ENCODE data around the gene DIP2A. TPM values are rescaled to one million over a fixed set of nuclear protein-coding genes. Genes with fewer than 3 reads are reported as not detected.

DIP2A gene
- total and polyA plus RNA-seq, 2 of the 13 experiments (the other 11 are each of a cell fraction or from before 2014, with no cell fraction given): 18.5 to 37.6 TPM

DNA sequence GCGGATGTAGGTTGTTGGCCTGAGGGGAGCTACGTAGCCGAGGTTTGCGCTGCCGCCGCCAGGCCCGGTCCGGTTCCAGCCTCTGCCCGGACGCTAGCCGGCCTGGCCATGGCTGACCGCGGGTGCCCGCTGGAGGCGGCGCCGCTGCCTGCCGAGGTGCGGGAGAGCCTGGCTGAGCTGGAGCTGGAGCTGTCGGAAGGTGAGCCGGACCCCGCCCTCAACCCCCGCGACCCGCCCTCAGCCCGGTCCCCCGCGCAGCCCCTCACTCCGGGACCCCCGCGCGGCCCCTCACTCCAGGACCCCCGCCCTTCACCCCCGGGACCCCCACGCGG, 299 bp downstream of the DIP2A start (continued):
- peak; percentile 15; the same call in 1 of the 2 replicates for TF ChIP-seq STAG1 (CRISPR knock-in tag; IDR thresholded peaks at IDR 0.05)
- no peak for TF ChIP-seq ZNF546 (CRISPR knock-in tag; conservative IDR thresholded peaks at IDR 0.05)
- no peak for TF ChIP-seq BORCS8-MEF2B (CRISPR knock-in tag; IDR thresholded peaks at IDR 0.05)
- TF ChIP-seq ZNF761 (CRISPR knock-in tag; conservative IDR thresholded peaks at IDR 0.05): 0 out of 2 replicates have a peak, but pooled peaks have one; percentile 23
- TF ChIP-seq, protein P1, sequence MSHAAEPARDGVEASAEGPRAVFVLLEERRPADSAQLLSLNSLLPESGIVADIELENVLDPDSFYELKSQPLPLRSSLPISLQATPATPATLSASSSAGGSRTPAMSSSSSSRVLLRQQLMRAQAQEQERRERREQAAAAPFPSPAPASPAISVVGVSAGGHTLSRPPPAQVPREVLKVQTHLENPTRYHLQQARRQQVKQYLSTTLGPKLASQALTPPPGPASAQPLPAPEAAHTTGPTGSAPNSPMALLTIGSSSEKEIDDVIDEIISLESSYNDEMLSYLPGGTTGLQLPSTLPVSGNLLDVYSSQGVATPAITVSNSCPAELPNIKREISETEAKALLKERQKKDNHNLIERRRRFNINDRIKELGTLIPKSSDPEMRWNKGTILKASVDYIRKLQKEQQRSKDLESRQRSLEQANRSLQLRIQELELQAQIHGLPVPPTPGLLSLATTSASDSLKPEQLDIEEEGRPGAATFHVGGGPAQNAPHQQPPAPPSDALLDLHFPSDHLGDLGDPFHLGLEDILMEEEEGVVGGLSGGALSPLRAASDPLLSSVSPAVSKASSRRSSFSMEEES (CRISPR knock-in tag; IDR thresholded peaks at IDR 0.05): no peak
- 0 out of 2 replicates have a peak, but pooled peaks have one; percentile 5 for TF ChIP-seq CENPT (CRISPR knock-in tag; IDR thresholded peaks at IDR 0.05; ENCODE audit: low read depth)
- TF ChIP-seq ZNF34 (CRISPR knock-in tag; IDR thresholded peaks at IDR 0.05; ENCODE audit: borderline replicate concordance): 0 out of 2 replicates have a peak, but pooled peaks have one; percentile 51
- TF ChIP-seq, protein P2, sequence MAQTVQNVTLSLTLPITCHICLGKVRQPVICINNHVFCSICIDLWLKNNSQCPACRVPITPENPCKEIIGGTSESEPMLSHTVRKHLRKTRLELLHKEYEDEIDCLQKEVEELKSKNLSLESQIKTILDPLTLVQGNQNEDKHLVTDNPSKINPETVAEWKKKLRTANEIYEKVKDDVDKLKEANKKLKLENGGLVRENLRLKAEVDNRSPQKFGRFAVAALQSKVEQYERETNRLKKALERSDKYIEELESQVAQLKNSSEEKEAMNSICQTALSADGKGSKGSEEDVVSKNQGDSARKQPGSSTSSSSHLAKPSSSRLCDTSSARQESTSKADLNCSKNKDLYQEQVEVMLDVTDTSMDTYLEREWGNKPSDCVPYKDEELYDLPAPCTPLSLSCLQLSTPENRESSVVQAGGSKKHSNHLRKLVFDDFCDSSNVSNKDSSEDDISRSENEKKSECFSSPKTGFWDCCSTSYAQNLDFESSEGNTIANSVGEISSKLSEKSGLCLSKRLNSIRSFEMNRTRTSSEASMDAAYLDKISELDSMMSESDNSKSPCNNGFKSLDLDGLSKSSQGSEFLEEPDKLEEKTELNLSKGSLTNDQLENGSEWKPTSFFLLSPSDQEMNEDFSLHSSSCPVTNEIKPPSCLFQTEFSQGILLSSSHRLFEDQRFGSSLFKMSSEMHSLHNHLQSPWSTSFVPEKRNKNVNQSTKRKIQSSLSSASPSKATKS (CRISPR knock-in tag; IDR thresholded peaks at IDR 0.05): no peak
- TF ChIP-seq, protein P3, sequence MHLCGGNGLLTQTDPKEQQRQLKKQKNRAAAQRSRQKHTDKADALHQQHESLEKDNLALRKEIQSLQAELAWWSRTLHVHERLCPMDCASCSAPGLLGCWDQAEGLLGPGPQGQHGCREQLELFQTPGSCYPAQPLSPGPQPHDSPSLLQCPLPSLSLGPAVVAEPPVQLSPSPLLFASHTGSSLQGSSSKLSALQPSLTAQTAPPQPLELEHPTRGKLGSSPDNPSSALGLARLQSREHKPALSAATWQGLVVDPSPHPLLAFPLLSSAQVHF (CRISPR knock-in tag; IDR thresholded peaks at IDR 0.05): no peak
- TF ChIP-seq E2F1 (CRISPR knock-in tag; IDR thresholded peaks at IDR 0.05): no peak
- TF ChIP-seq FOSL2 (CRISPR knock-in tag; IDR thresholded peaks at IDR 0.05): no peak
- no peak for TF ChIP-seq TEAD2 (CRISPR knock-in tag; IDR thresholded peaks at IDR 0.05)
- no peak for TF ChIP-seq ZNF124 (CRISPR knock-in tag; IDR thresholded peaks at IDR 0.05)
- no peak for TF ChIP-seq TCF12 (IDR thresholded peaks at IDR 0.05)
- no peak for TF ChIP-seq TCF12 (CRISPR knock-in tag; IDR thresholded peaks at IDR 0.05)
- TF ChIP-seq, protein P4, sequence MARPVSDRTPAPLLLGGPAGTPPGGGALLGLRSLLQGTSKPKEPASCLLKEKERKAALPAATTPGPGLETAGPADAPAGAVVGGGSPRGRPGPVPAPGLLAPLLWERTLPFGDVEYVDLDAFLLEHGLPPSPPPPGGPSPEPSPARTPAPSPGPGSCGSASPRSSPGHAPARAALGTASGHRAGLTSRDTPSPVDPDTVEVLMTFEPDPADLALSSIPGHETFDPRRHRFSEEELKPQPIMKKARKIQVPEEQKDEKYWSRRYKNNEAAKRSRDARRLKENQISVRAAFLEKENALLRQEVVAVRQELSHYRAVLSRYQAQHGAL (CRISPR knock-in tag; IDR thresholded peaks at IDR 0.05; ENCODE audit: not compliant biosample characterization): no peak
- no peak for TF ChIP-seq HMGA1 (CRISPR knock-in tag; conservative IDR thresholded peaks at IDR 0.05)
- TF ChIP-seq ZNF83 (CRISPR knock-in tag; IDR thresholded peaks at IDR 0.05; ENCODE audit: borderline replicate concordance): 0 out of 2 replicates have a peak, but pooled peaks have one; percentile 43
- no peak for TF ChIP-seq JUNB (CRISPR knock-in tag; IDR thresholded peaks at IDR 0.05; ENCODE audit: borderline replicate concordance)
- TF ChIP-seq KDM5B (CRISPR knock-in tag; IDR thresholded peaks at IDR 0.05; ENCODE audit: borderline replicate concordance): no peak
- TF ChIP-seq GABPB1 (CRISPR knock-in tag; IDR thresholded peaks at IDR 0.05): 0 out of 2 replicates have a peak, but pooled peaks have one; percentile 1
- TF ChIP-seq ZNF782 (CRISPR knock-in tag; IDR thresholded peaks at IDR 0.05; ENCODE audit: borderline replicate concordance): 0 out of 2 replicates have a peak, but pooled peaks have one; percentile 44
- TF ChIP-seq ZNF451 (CRISPR knock-in tag; IDR thresholded peaks at IDR 0.05): no peak
- TF ChIP-seq ZNF292 (CRISPR knock-in tag; IDR thresholded peaks at IDR 0.05; ENCODE audit: borderline replicate concordance, low read depth): no peak
- peak; percentile 57; the same call in 1 of the 2 replicates for TF ChIP-seq BRD4 (CRISPR knock-in tag; IDR thresholded peaks at IDR 0.05)

All from HepG2 (cell line).